GM12873 (cell line): ENCODE data around the gene LNPEP.

ENCODE experiments used
- CTCF ChIP-seq: IDR thresholded peaks from 2 replicates; pipeline ENCODE4 v1.5.1; 2012; ENCODE audit warnings: low read depth, mild to moderate bottlenecking, moderate library complexity, low read length, control low read depth; ENCODE audit not compliant: insufficient read depth; ENCODE audit errors: missing control alignments

Gene LNPEP

GRCh38 chr5:96946381-96946780 is 10.5 kb downstream of the LNPEP start:
- no peak for TF ChIP-seq CTCF

- no peak for TF ChIP-seq CTCF
Measured at GRCh38 chr5:96952118-96952750, 16.4 kb downstream of the LNPEP start.

GRCh38 chr5:96952974-96953730 is 17.3 kb downstream of the LNPEP start:
- no peak for TF ChIP-seq CTCF

GRCh38 chr5:96957254-96958049 is 21.6 kb downstream of the LNPEP start:
- TF ChIP-seq CTCF: no peak

GRCh38 chr5:96958977-96959376 is 23.1 kb downstream of the LNPEP start:
- TF ChIP-seq CTCF: no peak

- no peak for TF ChIP-seq CTCF
Measured at GRCh38 chr5:96961053-96961452, 25.2 kb downstream of the LNPEP start.

- TF ChIP-seq CTCF: no peak
Measured at GRCh38 chr5:96962540-96962991, 26.7 kb downstream of the LNPEP start.
